ENCODE measurements around the gene HS3ST3B1.

Gene HS3ST3B1

DNA sequence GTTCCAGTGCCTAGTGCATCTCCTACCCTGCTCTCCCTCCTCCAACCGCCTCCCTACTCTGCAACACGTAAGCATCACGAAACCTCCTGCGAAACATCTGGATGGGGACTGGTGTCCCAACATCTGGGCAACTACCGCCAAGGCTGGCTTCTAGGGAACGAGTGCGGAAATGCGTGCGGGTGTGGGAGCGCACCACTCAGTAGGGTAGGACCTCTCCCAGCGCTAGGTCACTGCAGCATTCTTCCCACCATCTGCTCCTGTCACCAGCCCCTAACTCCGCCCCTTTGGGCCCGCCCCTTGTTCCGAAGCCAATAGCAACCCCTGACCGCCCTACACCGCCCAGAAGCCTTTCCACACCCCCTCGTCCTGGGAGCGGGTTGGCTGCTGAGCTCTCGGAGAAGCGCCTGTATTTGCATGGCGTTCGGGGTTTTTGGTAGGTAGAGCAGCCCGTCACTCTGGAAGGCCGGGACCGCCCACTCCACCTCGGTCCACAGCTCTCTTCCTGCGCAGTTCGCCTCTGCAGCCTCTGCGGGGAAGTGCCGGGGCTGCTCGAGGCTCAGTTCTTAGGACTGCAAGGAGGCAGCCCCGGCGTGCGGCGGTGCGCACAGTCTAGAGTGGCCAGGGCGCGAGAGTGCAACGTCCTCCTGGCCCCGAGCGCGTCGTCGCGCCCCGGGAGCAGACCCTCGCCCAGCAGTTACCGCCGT is at the start of gene HS3ST3B1:
TSS of gene HS3ST3B1 (plus strand) at position 507 of the 704 bp plus-strand sequence. CDS start 438 bp downstream, outside the sequence.
- peak; percentile 100 for DNase-seq

DNA sequence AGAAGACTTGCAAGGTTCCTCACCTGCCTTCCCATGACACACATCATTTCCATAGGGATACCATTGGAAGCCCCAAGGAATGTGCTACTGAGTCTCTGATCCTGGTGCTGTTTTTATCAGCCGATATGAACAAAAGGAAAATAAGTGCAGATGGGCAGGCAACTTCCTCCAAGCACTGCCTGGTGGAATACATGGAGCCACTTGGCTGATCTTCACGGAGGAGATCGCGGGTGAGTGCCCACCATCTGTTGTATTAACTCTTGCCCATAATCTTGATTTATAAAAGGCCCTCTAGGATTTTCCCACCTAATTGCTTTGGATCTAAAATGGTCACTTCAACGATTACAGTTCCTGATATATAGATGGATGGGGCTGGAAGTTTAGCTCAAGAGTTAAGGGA is 39.5 kb upstream of the HS3ST3B1 start:
- DNase-seq, result no peak

DNA sequence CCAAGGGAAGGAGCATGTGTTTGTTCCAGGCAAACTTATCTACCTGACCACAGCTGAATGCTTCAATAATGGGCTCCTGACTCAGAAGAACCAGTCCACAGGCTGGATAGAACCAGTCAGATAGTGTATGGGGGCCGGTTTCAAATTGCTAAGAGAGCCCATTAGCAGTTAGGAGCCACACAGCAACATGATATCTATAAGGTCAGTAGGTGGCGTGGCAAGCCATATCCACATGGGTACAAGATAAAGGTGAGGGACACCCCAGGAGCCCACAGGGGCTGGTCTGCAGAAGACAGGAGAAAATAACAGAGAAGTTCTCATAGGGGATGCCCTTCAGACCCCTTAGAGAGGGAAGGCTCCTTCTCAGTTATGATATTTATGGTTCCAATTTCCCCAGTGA is 32.6 kb upstream of the HS3ST3B1 start:
- peak; percentile 8 for DNase-seq

DNA sequence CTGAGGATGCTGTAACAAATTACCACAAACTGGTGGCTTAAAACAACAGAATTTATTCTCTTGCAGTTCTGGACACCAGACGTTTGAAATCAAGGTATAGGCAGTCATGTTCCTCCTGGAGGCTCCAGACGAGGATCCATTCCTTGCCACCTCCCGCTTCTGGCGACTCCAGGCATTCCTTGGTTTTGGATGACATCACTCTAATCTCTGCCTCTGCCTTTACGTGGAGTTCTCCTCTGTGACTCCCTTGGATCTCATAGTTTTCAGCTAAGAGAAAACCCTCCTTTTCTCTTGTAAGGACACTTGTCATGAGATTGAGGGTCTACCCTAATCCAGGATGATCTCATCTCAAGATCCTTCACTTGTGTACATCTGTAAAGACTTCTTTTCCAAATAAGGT is 31.4 kb upstream of the HS3ST3B1 start:
- DNase-seq, result no peak

DNA sequence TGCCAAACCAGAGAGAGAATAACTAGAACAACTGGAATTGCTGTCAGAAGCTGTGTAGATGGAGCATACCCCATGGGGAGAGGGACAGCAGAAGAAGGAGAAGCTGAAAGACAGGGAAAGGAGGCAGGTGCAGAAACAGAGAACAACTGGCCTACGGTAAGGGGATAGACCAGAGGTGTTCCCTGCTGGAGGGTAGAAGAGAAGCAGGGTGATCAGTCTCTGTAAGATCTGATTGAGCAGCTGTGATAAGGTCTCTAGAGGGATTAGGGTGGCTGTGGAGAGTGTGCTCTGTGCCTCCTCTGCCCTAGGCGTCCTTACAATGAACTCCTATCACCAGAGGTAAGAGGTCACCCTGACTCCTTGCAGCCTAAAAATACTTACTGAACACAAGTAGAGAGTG is 30.4 kb upstream of the HS3ST3B1 start:
- DNase-seq, result no peak

DNA sequence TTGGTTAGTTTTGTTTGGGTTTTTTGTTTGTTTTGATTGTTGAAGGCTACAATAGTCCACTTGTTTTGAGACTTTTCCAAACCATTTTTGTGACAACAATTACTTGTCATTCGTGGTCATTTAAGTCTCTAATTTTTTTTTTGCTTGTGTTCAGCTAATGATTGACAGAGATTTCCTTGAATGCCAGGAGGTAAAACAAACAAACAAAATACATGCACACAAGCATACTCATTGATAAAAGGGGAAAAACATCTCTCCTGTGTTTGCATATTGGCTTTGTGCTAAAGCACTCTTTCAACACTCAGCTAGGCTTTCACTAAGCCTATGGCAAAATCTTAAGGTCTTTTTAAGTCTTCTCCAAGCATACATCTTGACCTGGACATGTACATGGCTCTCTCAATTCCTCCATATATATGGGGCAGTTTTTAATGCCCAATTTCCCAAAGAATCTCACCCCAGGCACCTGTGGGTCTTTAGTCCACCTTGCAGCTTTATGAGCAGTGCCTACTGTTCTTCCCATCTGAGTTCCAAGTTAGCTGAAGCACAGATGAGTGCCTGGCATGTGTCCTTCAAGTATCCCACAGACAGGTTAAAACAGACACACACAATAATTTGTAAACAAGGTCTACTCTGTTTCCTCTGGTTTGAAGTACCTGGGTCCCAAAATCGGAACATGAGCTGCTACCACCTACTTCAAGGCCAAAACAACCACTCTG is 24.2 kb upstream of the HS3ST3B1 start:
- no peak for DNase-seq

DNA sequence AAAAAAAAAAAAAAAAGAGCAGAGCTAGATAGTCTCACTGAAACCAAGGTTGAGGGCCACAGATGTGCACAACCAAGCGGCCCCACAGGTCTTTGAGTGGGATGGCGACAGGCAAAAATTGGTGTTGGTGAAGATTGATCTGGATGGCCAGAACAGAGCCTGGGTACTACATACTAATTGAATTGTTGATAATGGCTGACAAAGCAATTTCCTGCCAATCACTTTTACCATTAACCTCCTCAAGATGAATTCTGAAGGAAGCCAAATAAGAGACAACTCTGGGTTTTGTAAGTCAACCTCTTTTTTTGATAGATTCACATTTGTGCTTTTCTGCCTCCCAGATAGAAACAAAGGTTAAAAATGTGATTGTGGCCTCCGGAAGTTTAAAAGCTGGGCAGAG is 19.4 kb upstream of the HS3ST3B1 start:
- no peak for DNase-seq

DNA sequence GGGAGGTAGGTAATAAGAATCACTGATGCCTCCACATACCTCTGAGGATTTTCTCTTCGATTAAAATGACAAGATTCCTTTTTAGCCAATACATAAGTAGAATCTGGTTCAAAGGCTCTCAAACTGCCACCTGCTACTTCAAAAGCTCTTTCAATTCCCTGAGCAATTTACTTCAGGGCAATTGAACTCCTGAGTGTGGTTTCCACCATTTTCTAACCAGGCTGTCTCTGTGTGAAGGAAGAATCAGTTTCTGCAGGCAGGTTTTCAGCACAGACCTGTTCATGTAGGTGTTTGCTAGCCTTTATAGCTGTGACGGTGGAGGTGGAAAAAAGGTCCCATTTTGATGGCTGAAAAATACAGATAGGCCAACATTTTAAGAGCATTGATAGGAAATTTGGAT is 18.2 kb upstream of the HS3ST3B1 start:
- no peak for DNase-seq

DNA sequence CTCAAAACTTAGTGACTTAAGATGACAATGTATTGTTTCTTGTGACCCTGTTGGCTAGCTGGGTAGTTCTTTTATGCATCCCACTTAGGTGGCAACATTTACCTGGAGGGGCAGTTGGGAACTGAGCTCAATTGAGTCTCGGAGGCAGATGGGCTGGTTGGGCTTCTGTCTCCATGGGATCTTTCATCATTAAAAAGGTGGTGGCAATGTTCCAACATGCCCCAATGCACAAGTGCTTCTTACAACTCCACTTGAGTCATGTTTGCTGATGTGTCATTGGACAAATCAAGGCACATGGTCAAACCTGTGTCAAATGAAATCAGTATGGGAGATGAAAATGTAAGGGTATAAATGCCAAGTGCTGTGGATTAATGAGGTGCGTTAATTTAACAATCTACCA is 11.7 kb upstream of the HS3ST3B1 start:
- DNase-seq, result no peak

DNA sequence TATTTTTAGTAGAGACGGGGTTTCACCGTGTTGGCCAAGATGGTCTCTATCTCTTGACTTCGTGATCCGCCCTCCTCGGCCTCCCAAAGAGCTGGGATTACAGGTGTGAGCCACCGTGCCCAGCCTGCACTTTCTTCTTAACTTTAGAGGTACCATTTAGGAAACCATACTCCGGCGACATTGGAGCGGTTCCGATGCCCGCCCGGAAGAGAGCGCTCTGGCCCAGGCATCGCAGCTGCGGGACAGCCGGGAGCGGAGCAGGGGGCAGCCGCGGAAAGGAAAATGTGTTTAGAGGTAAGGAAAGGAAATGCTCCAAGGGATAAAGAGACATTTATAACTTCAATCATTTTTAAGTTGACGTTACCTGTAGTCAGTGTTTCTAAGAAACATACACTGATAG is 6.0 kb upstream of the HS3ST3B1 start:
- DNase-seq, result no peak

DNA sequence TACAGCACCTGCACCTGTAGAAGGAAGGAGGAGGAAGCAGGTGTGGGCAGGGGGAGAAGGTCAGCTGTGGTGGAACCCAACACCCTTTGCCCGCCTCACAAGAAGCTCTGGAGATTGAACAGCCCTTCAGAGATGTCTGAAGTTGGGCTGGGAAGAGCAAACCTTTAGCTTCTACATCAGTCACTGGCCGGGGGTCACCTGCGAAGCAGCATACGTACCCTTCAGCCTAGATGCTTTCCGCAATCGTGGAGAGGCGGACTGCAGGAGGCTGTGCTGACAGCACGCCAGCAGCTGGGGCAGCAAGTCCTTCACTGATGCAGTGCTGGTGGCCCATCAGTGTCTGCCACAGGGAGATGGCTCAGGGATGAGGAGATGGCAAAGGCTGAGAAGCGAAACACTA is 5.2 kb upstream of the HS3ST3B1 start:
- DNase-seq, result no peak

DNA sequence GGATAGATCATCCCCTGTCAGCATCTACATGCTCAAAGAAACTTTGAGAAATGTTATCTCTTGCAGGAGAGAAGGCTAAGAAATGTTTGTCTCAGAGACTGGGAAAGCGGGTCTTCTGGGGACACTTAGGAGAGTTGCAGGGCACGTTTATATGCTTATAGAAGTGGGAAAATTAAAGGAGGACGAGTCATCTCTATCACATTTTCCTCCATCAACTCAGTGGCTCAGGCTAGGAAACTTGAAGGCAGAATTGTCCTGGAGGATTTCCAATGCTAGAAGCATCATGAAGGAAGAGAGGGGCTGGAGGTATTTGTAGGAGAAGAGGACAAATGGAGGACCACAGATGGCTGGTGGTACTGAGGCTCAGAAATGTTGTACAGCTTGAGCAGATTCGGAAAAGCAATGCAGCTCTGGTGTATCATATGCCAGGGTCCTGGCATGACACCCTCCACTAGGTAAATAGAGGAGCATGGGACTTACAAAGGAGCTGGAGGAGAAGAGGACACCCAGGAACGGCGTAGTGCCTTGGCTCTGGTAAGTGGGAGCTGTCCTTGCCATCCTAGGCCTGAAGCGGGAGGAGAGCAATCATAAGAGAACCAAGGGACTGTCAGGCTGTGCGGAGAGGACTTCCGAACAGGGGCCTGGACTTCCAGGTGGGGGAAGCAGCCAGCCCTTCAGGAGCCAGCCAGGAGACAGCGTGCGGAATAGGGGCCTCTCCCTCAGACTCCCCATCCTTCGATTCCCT is 4.5 kb upstream of the HS3ST3B1 start:
- DNase-seq, result no peak

DNA sequence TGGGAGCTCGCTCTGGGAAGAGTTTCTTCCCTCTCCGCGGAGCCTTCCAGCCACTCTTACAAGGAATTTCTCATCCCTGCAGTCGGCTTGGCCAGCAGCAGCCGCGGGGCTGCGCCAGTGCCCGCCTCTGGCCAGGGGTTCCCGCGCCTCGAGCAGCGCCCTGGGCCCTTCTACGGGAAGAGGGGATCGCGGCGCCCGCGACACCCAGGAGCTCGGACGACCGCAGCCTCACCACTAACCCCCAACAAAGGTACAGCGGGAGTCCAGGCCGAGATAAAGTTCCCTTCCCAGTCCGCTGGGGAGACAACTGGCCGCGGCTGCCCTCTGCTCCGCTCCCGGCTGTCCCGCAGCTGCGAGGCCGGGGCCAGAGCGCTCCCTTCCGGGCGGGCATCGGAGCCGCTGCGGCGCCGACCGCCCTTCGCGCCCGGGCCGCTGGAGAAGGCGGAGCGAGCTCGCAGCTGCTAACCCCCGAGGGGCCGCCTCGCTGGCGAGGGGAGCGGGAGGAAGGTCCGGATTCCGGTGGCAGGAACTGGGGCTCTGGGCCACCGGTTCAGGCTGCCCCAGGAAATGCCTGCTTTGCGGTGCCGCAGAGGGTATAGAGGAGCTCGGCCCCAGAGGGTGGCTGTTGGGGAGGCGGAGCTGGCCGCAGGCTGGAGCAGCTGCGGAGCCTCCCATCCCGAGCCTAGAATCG is 3.6 kb upstream of the HS3ST3B1 start:
- DNase-seq, result peak; percentile 65

DNA sequence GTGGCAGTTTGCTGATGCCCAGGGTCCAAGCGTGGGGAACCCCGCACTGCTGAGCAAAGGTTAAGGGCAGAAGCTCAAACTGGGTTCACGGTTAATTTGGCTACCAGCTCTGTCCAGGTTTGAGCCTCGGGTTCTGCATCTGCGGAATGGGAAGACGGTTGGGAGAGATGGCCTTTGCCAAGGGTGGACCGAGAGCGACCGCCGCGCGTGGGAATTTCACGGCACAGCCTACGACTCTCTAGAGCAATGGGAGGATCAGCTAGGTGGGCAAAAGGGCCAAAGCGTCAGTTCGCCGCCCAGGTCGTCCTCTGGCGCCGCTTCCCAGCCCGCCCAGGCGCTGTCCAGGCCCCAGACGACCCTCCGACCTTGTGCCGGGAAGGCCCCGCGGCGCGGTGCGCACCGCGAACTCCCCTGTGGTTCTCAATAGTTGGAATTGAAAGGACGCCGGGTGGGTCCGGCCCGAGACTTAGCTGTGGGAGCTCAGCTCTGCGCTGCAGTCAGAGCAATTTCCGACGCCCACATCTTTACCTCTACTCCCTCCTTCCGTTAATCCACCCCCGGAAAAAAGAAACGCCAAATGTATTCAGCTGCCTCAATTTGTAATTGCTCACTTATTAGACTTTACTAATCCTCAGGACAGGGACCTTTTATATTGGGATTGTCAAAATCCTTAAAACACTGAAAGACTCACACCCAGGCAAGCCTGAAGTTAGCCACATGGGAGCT is 2.5 kb upstream of the HS3ST3B1 start:
- no peak for DNase-seq

DNA sequence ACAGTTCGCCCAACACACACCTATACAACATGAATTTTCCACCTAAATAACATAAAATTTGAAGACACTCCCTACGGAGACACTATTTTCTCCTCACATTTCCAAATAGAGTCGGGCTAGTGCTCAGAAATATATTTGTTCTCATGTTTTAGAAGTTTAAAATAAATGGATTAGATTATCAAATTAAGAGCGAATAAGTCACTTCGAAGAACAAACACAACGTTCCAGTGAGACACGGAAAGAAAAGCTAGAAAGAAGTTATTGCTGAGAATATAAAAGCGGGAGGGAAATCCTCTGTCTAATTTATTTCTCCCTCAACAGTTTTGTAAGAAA is 2.0 kb upstream of the HS3ST3B1 start:
- DNase-seq, result no peak

DNA sequence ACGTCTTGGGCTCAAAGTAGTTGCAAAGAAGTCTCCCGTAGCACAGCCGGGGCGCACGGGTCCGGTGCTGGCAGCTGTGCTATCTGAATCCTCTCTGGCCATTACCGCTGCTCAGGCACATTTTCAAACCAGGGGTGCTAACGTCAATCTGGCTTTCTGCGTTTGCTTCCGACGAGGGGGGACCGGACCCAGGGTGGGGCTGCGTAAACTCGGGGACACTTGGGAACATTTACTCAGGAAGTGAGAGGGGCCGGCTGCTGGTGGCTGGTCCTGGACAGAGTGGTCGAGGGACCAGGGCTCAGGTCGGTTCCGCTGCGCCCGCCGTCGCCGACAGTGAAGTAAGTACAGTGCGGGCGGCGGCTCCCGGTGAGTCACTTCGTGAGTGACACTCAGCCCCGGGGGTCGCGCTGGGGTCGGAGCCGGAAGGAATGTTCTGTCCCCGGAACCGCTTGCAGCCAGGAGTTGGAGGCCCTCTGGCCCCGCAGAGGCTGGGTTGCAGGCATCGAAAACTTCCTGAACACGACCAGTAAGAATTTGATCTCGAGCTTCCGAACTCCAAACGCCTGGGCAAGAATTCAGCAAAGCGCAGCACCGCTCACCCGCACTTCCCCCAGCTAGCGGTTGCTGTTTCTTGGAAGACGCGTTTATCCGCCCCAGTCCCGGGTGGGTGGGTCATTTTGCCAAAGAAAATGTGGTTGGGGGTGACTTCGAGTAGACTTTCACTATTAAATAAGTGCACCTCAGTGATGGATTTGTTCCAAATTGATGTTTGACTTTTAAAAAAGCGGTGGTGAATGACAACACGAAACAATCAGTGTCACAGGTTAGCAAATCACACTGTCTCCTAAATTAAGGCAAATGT is 1.4 kb upstream of the HS3ST3B1 start:
- peak; percentile 28 for DNase-seq

DNA sequence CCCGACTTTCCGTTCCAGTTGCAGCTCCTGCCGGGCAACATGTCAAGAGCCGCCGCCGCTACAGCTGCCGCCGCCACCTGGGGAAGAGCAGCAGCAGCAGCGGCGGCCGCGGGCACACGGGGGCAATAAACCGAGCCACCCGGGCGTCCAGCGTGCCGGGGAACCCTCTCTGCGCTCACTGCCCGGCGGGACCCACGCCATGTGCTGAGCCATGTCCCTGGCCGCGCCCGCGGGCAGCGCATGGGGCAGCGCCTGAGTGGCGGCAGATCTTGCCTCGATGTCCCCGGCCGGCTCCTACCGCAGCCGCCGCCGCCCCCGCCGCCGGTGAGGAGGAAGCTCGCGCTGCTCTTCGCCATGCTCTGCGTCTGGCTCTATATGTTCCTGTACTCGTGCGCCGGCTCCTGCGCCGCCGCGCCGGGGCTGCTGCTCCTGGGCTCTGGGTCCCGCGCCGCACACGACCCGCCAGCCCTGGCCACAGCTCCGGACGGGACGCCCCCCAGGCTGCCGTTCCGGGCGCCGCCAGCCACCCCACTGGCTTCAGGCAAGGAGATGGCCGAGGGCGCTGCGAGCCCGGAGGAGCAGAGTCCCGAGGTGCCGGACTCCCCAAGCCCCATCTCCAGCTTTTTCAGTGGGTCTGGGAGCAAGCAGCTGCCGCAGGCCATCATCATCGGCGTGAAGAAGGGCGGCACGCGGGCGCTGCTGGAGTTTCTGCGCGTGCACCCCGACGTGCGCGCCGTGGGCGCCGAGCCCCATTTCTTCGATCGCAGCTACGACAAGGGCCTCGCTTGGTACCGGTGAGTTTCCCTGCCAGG is 604 bp downstream of the HS3ST3B1 start:
- peak; percentile 17 for DNase-seq

DNA sequence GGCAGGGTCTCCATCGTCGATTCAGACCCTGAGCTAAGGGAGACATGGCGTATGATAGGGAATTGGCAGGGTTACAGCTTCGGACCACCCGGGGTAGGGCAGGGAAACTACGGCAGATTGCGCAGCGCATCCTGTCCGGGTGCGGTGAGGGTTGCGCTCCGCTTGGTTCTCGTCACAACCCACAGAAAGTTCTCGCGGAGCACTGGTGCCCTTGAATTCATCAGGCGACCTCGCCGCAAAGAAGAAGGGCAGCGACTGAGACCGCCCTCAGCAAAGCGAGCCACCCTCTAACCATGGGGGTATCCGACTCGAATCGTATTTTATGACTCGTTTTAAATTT is 1.2 kb downstream of the HS3ST3B1 start:
- DNase-seq, result peak; percentile 64

DNA sequence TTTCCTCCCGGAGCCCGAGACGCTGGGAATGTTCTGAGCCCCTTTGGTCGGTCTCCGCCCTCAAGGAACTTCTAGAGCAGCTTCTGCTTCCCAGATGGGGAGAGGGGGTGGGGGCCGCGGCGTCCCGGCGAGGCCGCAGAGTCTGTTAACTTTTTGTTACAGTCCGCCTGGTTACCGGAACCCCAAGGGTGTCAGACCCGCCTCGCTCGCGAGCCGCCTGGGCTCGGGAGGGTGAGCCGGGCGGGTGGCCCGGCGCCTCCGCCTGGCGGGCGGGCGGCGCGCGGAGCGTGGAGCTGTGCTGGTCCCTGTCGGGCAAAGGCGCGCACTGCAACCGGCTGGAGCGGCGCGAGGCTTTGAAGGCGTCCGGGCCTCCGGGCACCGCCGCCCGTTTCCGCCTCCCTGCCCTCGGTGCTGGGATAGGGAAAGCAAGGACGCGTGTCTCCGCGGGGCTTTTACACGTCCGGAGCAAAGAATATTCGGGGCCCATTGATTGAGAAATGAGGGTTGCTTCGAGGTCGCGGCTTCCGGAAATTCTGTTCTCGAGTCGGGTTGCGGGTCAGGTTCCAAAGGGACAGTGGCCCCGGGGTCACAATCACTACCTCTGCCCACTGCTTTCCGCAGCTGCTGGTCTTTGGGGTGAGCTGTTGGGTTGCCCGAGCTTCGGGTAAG is 1.7 kb downstream of the HS3ST3B1 start:
- peak; percentile 91 for DNase-seq

All from hematopoietic multipotent progenitor cell treated with erythropoietin and hydrocortisone succinate and interleukin-3 and kit ligand, for 4 days (in vitro differentiated cells).